Mesothelial cell of epicardium (in vitro differentiated cells): Measurements from ENCODE around the gene SNX27. TPM values are rescaled to one million over a fixed set of nuclear protein-coding genes. Genes with fewer than 3 reads are reported as not detected.
A peak's percentile ranks its signal among the peaks of the same experiment; 100 is the strongest.

ENCODE experiments used
- DNase-seq, 2 experiments: peaks; one replicate each; pipeline ENCODE4 v3.0.0; 2021; ENCODE audit warnings: low spot score in 2 of 2; ENCODE audit not compliant: unreplicated experiment in 2 of 2
- H3K27ac Mint-ChIP-seq: 2 replicates; pipeline ENCODE4 v1.8.0; 2021; ENCODE audit warnings: mixed read lengths
- H3K27me3 Mint-ChIP-seq: 2 replicates; pipeline ENCODE4 v1.8.0; 2021; ENCODE audit warnings: low read depth, mixed read lengths
- H3K36me3 Mint-ChIP-seq: 2 replicates; pipeline ENCODE4 v1.8.0; 2021; ENCODE audit warnings: mixed read lengths
- H3K4me1 Mint-ChIP-seq: 2 replicates; pipeline ENCODE4 v1.8.0; 2021; ENCODE audit warnings: mixed read lengths
- H3K4me3 Mint-ChIP-seq: 2 replicates; pipeline ENCODE4 v1.8.0; 2021; ENCODE audit warnings: mild to moderate bottlenecking, moderate library complexity, mixed read lengths
- H3K9me3 Mint-ChIP-seq: 2 replicates; pipeline ENCODE4 v1.8.0; 2021; ENCODE audit warnings: mixed read lengths
- total RNA-seq: library from RNA; stranded (reverse); gene quantifications from 3 replicates; pipeline ENCODE4 v1.2.1, GENCODE V29; 2021
- TF ChIP-seq, protein P1 (sequence below): fragments of 200-600 bp; sonication (generic); IDR thresholded peaks from one replicate; pipeline ENCODE4 v1.5.0; 2021; ENCODE audit warnings: antibody characterized with exemption; ENCODE audit not compliant: unreplicated experiment

The SNX27 gene
- total RNA-seq: 41.5 to 44.0 TPM (median 43.4 TPM) in 3 replicates

- peak; percentile 78 to 87 for DNase-seq
- peak within 1 kb of the TSS; percentile 93 for H3K27ac Mint-ChIP-seq
- no peaks in the 10 kb centered on the region for H3K27me3 Mint-ChIP-seq
- no peaks in the 10 kb centered on the region for H3K36me3 Mint-ChIP-seq
- H3K9me3 Mint-ChIP-seq: no peaks in the 10 kb centered on the region
- H3K4me3 Mint-ChIP-seq: peak within 1 kb of the TSS; percentile 87
- peaks cover 45% of the 10 kb centered on the region for H3K4me1 Mint-ChIP-seq
- TF ChIP-seq, protein P1, sequence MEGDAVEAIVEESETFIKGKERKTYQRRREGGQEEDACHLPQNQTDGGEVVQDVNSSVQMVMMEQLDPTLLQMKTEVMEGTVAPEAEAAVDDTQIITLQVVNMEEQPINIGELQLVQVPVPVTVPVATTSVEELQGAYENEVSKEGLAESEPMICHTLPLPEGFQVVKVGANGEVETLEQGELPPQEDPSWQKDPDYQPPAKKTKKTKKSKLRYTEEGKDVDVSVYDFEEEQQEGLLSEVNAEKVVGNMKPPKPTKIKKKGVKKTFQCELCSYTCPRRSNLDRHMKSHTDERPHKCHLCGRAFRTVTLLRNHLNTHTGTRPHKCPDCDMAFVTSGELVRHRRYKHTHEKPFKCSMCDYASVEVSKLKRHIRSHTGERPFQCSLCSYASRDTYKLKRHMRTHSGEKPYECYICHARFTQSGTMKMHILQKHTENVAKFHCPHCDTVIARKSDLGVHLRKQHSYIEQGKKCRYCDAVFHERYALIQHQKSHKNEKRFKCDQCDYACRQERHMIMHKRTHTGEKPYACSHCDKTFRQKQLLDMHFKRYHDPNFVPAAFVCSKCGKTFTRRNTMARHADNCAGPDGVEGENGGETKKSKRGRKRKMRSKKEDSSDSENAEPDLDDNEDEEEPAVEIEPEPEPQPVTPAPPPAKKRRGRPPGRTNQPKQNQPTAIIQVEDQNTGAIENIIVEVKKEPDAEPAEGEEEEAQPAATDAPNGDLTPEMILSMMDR: no peak
Measured at GRCh38 chr1:151611832-151612500, at the start of gene SNX27. SNX27 (plus strand) TSS chr1:151612050; CDS start chr1:151612202, 152 bp downstream.

- TF ChIP-seq, protein P1: no peak
- no peaks in the 10 kb centered on the region for H3K4me1 Mint-ChIP-seq
- no peaks in the 10 kb centered on the region for H3K9me3 Mint-ChIP-seq
- no peaks in the 10 kb centered on the region for H3K27me3 Mint-ChIP-seq
- H3K36me3 Mint-ChIP-seq: peaks cover 20% of the 10 kb centered on the region
- DNase-seq: no peak
- H3K4me3 Mint-ChIP-seq: no peak overlapping the region
- H3K27ac Mint-ChIP-seq: no peak overlapping the region
Measured at GRCh38 chr1:151562661-151563060, 49.2 kb upstream of the SNX27 start.

GRCh38 chr1:151563376-151563775, 48.5 kb upstream of the SNX27 start:
- Mint-ChIP-seq H3K4me1 (no peaks in the 10 kb centered on the region), H3K9me3 (no peaks in the 10 kb centered on the region), H3K4me3 (no peak overlapping the region), H3K36me3 (peaks cover 24% of the 10 kb centered on the region), H3K27me3 (no peaks in the 10 kb centered on the region), H3K27ac (no peak overlapping the region)
- TF ChIP-seq, protein P1: no peak
- DNase-seq: no peak

GRCh38 chr1:151565502-151566189, 46.2 kb upstream of the SNX27 start:
- no peak overlapping the region for H3K4me3 Mint-ChIP-seq

DNA sequence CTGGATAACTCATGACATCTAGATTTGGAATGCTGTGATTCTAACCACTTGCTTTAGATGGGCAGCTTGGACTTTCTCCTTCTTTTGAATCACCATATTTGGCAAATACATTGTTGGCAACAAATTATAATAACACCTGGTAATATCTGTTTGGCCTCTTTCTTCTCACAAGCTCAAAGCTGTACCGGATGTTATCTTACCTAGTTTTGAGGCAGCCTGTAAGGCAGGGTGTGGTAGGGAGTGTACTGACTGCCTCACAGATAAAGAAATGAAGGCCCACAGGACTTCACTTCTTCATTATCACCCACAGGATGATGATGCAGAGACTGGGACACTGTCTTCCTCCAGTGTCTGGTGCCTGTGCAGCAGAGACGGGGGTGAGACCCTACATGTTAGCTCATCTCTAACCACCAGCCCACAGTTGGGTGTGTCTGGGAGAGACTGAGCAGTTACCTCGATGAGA, 43.2 kb upstream of the SNX27 start:
- Mint-ChIP-seq H3K4me3 (no peak overlapping the region), H3K4me1 (no peaks in the 10 kb centered on the region), H3K27me3 (no peaks in the 10 kb centered on the region), H3K27ac (no peak overlapping the region), H3K9me3 (no peaks in the 10 kb centered on the region), H3K36me3 (peaks cover 31% of the 10 kb centered on the region)
- TF ChIP-seq, protein P1: no peak
- no peak for DNase-seq

More at GRCh38 chr1:151565502-151566189, 46.2 kb upstream of the SNX27 start:
- Mint-ChIP-seq H3K9me3 (no peaks in the 10 kb centered on the region), H3K4me1 (no peaks in the 10 kb centered on the region), H3K27ac (no peak overlapping the region), H3K36me3 (peaks cover 31% of the 10 kb centered on the region), H3K27me3 (no peaks in the 10 kb centered on the region)
- no peak for DNase-seq
- TF ChIP-seq, protein P1: no peak
